ENCODE measurements around the gene TAB2. TPM values are rescaled to one million over a fixed set of nuclear protein-coding genes. Genes with fewer than 3 reads are reported as not detected.

TAB2 gene
- total RNA-seq, 1 experiment from 2014 or later, result 56.7 TPM

GRCh38 chr6:149330133-149330532 lies 12.6 kb downstream of the TAB2 start:
- H3K9me2 ChIP-seq (ENCODE audit: insufficient read depth), result no peaks in the 10 kb centered on the region
- POLR2A ChIA-PET, result no interaction called here
- CTCF ChIA-PET, result no interaction called here
- peaks cover 26 to 41% of the 10 kb centered on the region in 2 experiments for H3K4me1 ChIP-seq (ENCODE audit: control insufficient read depth in 1 of 2, insufficient read depth in 2 of 2, low read length in 2 of 2)
- no peak for ATAC-seq
- H4K20me1 ChIP-seq (ENCODE audit: insufficient read depth), result peaks cover 7% of the 10 kb centered on the region; the same call in 1 of the 2 replicates
- no peak overlapping the region for H3K27ac ChIP-seq (ENCODE audit: low read depth, low read length)
- TF ChIP-seq CEBPB (IDR thresholded peaks at IDR 0.05; ENCODE audit: low read depth) (no peak), ZBTB33 (IDR thresholded peaks at IDR 0.05; ENCODE audit: extremely low read depth, insufficient replicate concordance, low read length) (no peak), YY1 (IDR thresholded peaks at IDR 0.05; ENCODE audit: extremely low read depth, insufficient replicate concordance, low read depth, low read length) (no peak), POLR2AphosphoS5 (IDR thresholded peaks at IDR 0.05; ENCODE audit: low read depth, low read length) (no peak), POLR2A (IDR thresholded peaks at IDR 0.05; ENCODE audit: borderline replicate concordance, extremely low read depth, insufficient read depth, insufficient read length) (no peak), SIN3A (IDR thresholded peaks at IDR 0.05; ENCODE audit: low read depth) (no peak), ZNF274 (IDR thresholded peaks at IDR 0.05; ENCODE audit: low read depth, low read length) (no peak), FOSL1 (IDR thresholded peaks at IDR 0.05; ENCODE audit: low read depth) (no peak), CBX3 (IDR thresholded peaks at IDR 0.05; ENCODE audit: low read depth) (no peak), ATF3 (IDR thresholded peaks at IDR 0.05) (no peak), EZH2phosphoT487 (IDR thresholded peaks at IDR 0.05; ENCODE audit: borderline replicate concordance) (no peak), TCF7L2 (IDR thresholded peaks at IDR 0.05; ENCODE audit: borderline replicate concordance, extremely low read depth, insufficient read depth, insufficient read length) (no peak), EZH2 (IDR thresholded peaks at IDR 0.05) (no peak), ZFX (IDR thresholded peaks at IDR 0.05) (no peak), SRF (IDR thresholded peaks at IDR 0.05; ENCODE audit: low read depth) (no peak), RAD21 (IDR thresholded peaks at IDR 0.05; ENCODE audit: low read depth) (no peak)
- TF ChIP-seq, protein P1, sequence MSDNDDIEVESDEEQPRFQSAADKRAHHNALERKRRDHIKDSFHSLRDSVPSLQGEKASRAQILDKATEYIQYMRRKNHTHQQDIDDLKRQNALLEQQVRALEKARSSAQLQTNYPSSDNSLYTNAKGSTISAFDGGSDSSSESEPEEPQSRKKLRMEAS (IDR thresholded peaks at IDR 0.05), result no peak
- TF ChIP-seq, protein P2, sequence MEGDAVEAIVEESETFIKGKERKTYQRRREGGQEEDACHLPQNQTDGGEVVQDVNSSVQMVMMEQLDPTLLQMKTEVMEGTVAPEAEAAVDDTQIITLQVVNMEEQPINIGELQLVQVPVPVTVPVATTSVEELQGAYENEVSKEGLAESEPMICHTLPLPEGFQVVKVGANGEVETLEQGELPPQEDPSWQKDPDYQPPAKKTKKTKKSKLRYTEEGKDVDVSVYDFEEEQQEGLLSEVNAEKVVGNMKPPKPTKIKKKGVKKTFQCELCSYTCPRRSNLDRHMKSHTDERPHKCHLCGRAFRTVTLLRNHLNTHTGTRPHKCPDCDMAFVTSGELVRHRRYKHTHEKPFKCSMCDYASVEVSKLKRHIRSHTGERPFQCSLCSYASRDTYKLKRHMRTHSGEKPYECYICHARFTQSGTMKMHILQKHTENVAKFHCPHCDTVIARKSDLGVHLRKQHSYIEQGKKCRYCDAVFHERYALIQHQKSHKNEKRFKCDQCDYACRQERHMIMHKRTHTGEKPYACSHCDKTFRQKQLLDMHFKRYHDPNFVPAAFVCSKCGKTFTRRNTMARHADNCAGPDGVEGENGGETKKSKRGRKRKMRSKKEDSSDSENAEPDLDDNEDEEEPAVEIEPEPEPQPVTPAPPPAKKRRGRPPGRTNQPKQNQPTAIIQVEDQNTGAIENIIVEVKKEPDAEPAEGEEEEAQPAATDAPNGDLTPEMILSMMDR (IDR thresholded peaks at IDR 0.05 in 2 of 3, conservative IDR thresholded peaks at IDR 0.05 in 1 of 3; ENCODE audit: borderline replicate concordance in 1 of 3, insufficient read depth in 1 of 3, low read depth in 2 of 3, low read length in 2 of 3), result no peak
- TF ChIP-seq, protein P3, sequence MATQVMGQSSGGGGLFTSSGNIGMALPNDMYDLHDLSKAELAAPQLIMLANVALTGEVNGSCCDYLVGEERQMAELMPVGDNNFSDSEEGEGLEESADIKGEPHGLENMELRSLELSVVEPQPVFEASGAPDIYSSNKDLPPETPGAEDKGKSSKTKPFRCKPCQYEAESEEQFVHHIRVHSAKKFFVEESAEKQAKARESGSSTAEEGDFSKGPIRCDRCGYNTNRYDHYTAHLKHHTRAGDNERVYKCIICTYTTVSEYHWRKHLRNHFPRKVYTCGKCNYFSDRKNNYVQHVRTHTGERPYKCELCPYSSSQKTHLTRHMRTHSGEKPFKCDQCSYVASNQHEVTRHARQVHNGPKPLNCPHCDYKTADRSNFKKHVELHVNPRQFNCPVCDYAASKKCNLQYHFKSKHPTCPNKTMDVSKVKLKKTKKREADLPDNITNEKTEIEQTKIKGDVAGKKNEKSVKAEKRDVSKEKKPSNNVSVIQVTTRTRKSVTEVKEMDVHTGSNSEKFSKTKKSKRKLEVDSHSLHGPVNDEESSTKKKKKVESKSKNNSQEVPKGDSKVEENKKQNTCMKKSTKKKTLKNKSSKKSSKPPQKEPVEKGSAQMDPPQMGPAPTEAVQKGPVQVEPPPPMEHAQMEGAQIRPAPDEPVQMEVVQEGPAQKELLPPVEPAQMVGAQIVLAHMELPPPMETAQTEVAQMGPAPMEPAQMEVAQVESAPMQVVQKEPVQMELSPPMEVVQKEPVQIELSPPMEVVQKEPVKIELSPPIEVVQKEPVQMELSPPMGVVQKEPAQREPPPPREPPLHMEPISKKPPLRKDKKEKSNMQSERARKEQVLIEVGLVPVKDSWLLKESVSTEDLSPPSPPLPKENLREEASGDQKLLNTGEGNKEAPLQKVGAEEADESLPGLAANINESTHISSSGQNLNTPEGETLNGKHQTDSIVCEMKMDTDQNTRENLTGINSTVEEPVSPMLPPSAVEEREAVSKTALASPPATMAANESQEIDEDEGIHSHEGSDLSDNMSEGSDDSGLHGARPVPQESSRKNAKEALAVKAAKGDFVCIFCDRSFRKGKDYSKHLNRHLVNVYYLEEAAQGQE (IDR thresholded peaks at IDR 0.05; ENCODE audit: low read depth), result no peak
- BruUV-seq (replicated peaks), result no TSS peak
- H3K4me3 ChIP-seq (replicated peaks in 1 of 2; ENCODE audit: low read depth in 1 of 2, low read length in 2 of 2), result no peak overlapping the region
- no peak overlapping the region for H3K4me2 ChIP-seq (ENCODE audit: low read length)
- no peak overlapping the region for H2AFZ ChIP-seq (ENCODE audit: low read depth, low read length, poor library complexity, severe bottlenecking)
- H3K9ac ChIP-seq (ENCODE audit: low read length), result no peak overlapping the region
- H3K36me3 ChIP-seq (ENCODE audit: control insufficient read depth in 1 of 2, insufficient read depth in 2 of 2, low read length in 2 of 2), result no peaks in the 10 kb centered on the region
- H3K79me2 ChIP-seq (ENCODE audit: insufficient read depth, low read length), result peaks cover 100% of the 10 kb centered on the region
- RAD21 ChIA-PET (ENCODE audit: low non-redundant PET in 1 of 2, low total read pairs in 2 of 2, uncharacterized antibody in 2 of 2, unreplicated experiment in 2 of 2), result no interaction called here
- no peaks in the 10 kb centered on the region for H3K27me3 ChIP-seq (ENCODE audit: insufficient read depth, low read length)
- H3K9me3 ChIP-seq (ENCODE audit: control insufficient read depth in 1 of 2, insufficient read depth in 1 of 2, low read depth in 1 of 2, low read length in 2 of 2), result no peaks in the 10 kb centered on the region
- no peak for DNase-seq (ENCODE audit: low read depth, low spot score)
- intact Hi-C loops (cut with micrococcal nuclease), result loop anchor here (5.0 kb wide), 1 partner anchor 98 kb away; no protein-coding TSS in a partner anchor

Data from HCT116 (cell line).